ENCODE data around the gene FKBP15. TPM values are rescaled to one million over a fixed set of nuclear protein-coding genes. Genes with fewer than 3 reads are reported as not detected.
"Not testable (repeated sequence)": the region's sequence is repeated elsewhere in the genome, so short reads cannot be mapped to it uniquely, and the experiment has no call there.

The FKBP15 gene
- total and polyA plus RNA-seq, 3 experiments from 2014 or later = 17.7 to 30.7 (median 29.8) TPM

- Histone ChIP-seq H3K36me3 (ENCODE audit: insufficient read depth, low read length) (no peaks in the 10 kb centered on the region), H3K4me3 (ENCODE audit: low read length) (no peak overlapping the region), H3K27ac (ENCODE audit: low read depth, low read length) (no peak overlapping the region), H3K27me3 (ENCODE audit: insufficient read depth, low read length, poor library complexity, severe bottlenecking) (no peaks in the 10 kb centered on the region), H3K9me3 (ENCODE audit: low read length) (no peaks in the 10 kb centered on the region), H3K4me1 (ENCODE audit: insufficient read depth, low read length) (no peaks in the 10 kb centered on the region)
- peaks cover 0 to 13% (median 6%) of the 10 kb centered on the region in 5 donors for H3K9me3 Mint-ChIP-seq
- ChIA-PET CTCF (no interaction called here), POLR2A (no interaction called here)
- peak overlapping the region in 1 of 8 donors; percentile 50 for H3K27ac Mint-ChIP-seq
- DNase-seq = no peak
- no peaks in the 10 kb centered on the region for H3K4me1 Mint-ChIP-seq
- peaks cover 0 to 5% (median 0%) of the 10 kb centered on the region in 3 donors for H3K36me3 Mint-ChIP-seq
- peaks cover 11 to 27% of the 10 kb centered on the region in 2 donors for H3K27me3 Mint-ChIP-seq
- no peak overlapping the region for H3K4me3 Mint-ChIP-seq
Observed at GRCh38 chr9:113139225-113139829, 81.8 kb downstream of the FKBP15 start.

- DNase-seq = no peak
- Mint-ChIP-seq H3K9me3 (peaks cover 0 to 13% (median 6%) of the 10 kb centered on the region in 5 donors), H3K27ac (no peak overlapping the region), H3K4me3 (no peak overlapping the region), H3K4me1 (no peaks in the 10 kb centered on the region), H3K27me3 (peaks cover 10 to 24% of the 10 kb centered on the region in 2 donors), H3K36me3 (peaks cover 0 to 5% (median 0%) of the 10 kb centered on the region in 3 donors)
- Histone ChIP-seq H3K4me3 (ENCODE audit: low read length) (no peak overlapping the region), H3K27ac (ENCODE audit: low read depth, low read length) (no peak overlapping the region), H3K4me1 (ENCODE audit: insufficient read depth, low read length) (no peaks in the 10 kb centered on the region), H3K27me3 (ENCODE audit: insufficient read depth, low read length, poor library complexity, severe bottlenecking) (no peaks in the 10 kb centered on the region), H3K9me3 (ENCODE audit: low read length) (no peaks in the 10 kb centered on the region), H3K36me3 (ENCODE audit: insufficient read depth, low read length) (no peaks in the 10 kb centered on the region)
- ChIA-PET POLR2A (no interaction called here), CTCF (no interaction called here)
Observed at GRCh38 chr9:113138760-113139159, 82.3 kb downstream of the FKBP15 start.

GRCh38 chr9:113137196-113138168 is 83.6 kb downstream of the FKBP15 start:
- Mint-ChIP-seq H3K27me3 (peaks cover 3 to 15% of the 10 kb centered on the region in 2 donors), H3K27ac (no peak overlapping the region)
- POLR2A ChIA-PET = no interaction called here

GRCh38 chr9:113131689-113132151 is 89.4 kb downstream of the FKBP15 start:
- ChIA-PET POLR2A (no interaction called here), CTCF (no interaction called here)
- no peak overlapping the region for H3K27ac Mint-ChIP-seq
- no peaks in the 10 kb centered on the region for H3K27me3 ChIP-seq (ENCODE audit: insufficient read depth, low read length, poor library complexity, severe bottlenecking)
- no peaks in the 10 kb centered on the region for H3K4me1 Mint-ChIP-seq
- peaks cover 13 to 54% of the 10 kb centered on the region in 2 donors for H3K27me3 Mint-ChIP-seq
- no peaks in the 10 kb centered on the region for H3K4me1 ChIP-seq (ENCODE audit: insufficient read depth, low read length)
- no peaks in the 10 kb centered on the region for H3K9me3 ChIP-seq (ENCODE audit: low read length)
- H3K4me3 Mint-ChIP-seq = no peak overlapping the region
- H3K36me3 Mint-ChIP-seq = no peaks in the 10 kb centered on the region
- H3K9me3 Mint-ChIP-seq = no peaks in the 10 kb centered on the region
- H3K36me3 ChIP-seq (ENCODE audit: insufficient read depth, low read length) = no peaks in the 10 kb centered on the region
- H3K4me3 ChIP-seq (ENCODE audit: low read length) = no peak overlapping the region
- no peak overlapping the region for H3K27ac ChIP-seq (ENCODE audit: low read depth, low read length)
- no peak for DNase-seq

More at GRCh38 chr9:113137196-113138168, 83.6 kb downstream of the FKBP15 start:
- H3K4me1 Mint-ChIP-seq = no peaks in the 10 kb centered on the region
- no peak for DNase-seq
- Histone ChIP-seq H3K4me3 (ENCODE audit: low read length) (no peak overlapping the region), H3K36me3 (ENCODE audit: insufficient read depth, low read length) (no peaks in the 10 kb centered on the region), H3K9me3 (ENCODE audit: low read length) (no peaks in the 10 kb centered on the region), H3K27ac (ENCODE audit: low read depth, low read length) (no peak overlapping the region), H3K4me1 (ENCODE audit: insufficient read depth, low read length) (no peaks in the 10 kb centered on the region), H3K27me3 (ENCODE audit: insufficient read depth, low read length, poor library complexity, severe bottlenecking) (no peaks in the 10 kb centered on the region)
- CTCF ChIA-PET = no interaction called here
- H3K9me3 Mint-ChIP-seq = peaks cover 0 to 10% (median 6%) of the 10 kb centered on the region in 5 donors
- H3K4me3 Mint-ChIP-seq = no peak overlapping the region
- peaks cover 0 to 5% (median 0%) of the 10 kb centered on the region in 3 donors for H3K36me3 Mint-ChIP-seq

GRCh38 chr9:113129884-113130283 is 91.2 kb downstream of the FKBP15 start:
- peaks cover 11 to 58% of the 10 kb centered on the region in 2 donors for H3K27me3 Mint-ChIP-seq
- Histone ChIP-seq H3K4me3 (ENCODE audit: low read length) (no peak overlapping the region), H3K36me3 (ENCODE audit: insufficient read depth, low read length) (no peaks in the 10 kb centered on the region), H3K4me1 (ENCODE audit: insufficient read depth, low read length) (no peaks in the 10 kb centered on the region), H3K9me3 (ENCODE audit: low read length) (no peaks in the 10 kb centered on the region), H3K27ac (ENCODE audit: low read depth, low read length) (no peak overlapping the region), H3K27me3 (ENCODE audit: insufficient read depth, low read length, poor library complexity, severe bottlenecking) (no peaks in the 10 kb centered on the region)
- no peaks in the 10 kb centered on the region for H3K4me1 Mint-ChIP-seq
- CTCF ChIA-PET = no interaction called here
- peaks cover 0 to 2% (median 0%) of the 10 kb centered on the region in 3 donors for H3K36me3 Mint-ChIP-seq
- peak overlapping the region in 1 of 8 donors; percentile 35 for H3K27ac Mint-ChIP-seq
- no peak overlapping the region for H3K4me3 Mint-ChIP-seq
- POLR2A ChIA-PET = no interaction called here
- H3K9me3 Mint-ChIP-seq = no peaks in the 10 kb centered on the region
- no peak for DNase-seq

GRCh38 chr9:113129466-113129865 is 91.6 kb downstream of the FKBP15 start:
- CTCF ChIA-PET = no interaction called here
- Histone ChIP-seq H3K9me3 (ENCODE audit: low read length) (no peaks in the 10 kb centered on the region), H3K27me3 (ENCODE audit: insufficient read depth, low read length, poor library complexity, severe bottlenecking) (no peaks in the 10 kb centered on the region), H3K27ac (ENCODE audit: low read depth, low read length) (no peak overlapping the region), H3K36me3 (ENCODE audit: insufficient read depth, low read length) (no peaks in the 10 kb centered on the region), H3K4me1 (ENCODE audit: insufficient read depth, low read length) (no peaks in the 10 kb centered on the region), H3K4me3 (ENCODE audit: low read length) (no peak overlapping the region)
- no peak overlapping the region for H3K4me3 Mint-ChIP-seq
- H3K36me3 Mint-ChIP-seq = peaks cover 0 to 2% (median 0%) of the 10 kb centered on the region in 3 donors
- no peak for DNase-seq
- H3K4me1 Mint-ChIP-seq = no peaks in the 10 kb centered on the region
- H3K27me3 Mint-ChIP-seq = peaks cover 11 to 58% of the 10 kb centered on the region in 2 donors
- no peaks in the 10 kb centered on the region for H3K9me3 Mint-ChIP-seq
- POLR2A ChIA-PET = no interaction called here
- no peak overlapping the region for H3K27ac Mint-ChIP-seq

- H3K27ac ChIP-seq (ENCODE audit: low read depth, low read length) = no peak overlapping the region
- no peaks in the 10 kb centered on the region for H3K9me3 ChIP-seq (ENCODE audit: low read length)
- ChIA-PET POLR2A (no interaction called here), CTCF (no interaction called here)
- H3K4me3 ChIP-seq (ENCODE audit: low read length) = no peak overlapping the region
- H3K9me3 Mint-ChIP-seq = no peaks in the 10 kb centered on the region
- peaks cover 14 to 51% of the 10 kb centered on the region in 2 donors for H3K27me3 Mint-ChIP-seq
- DNase-seq = no peak
- no peak overlapping the region for H3K4me3 Mint-ChIP-seq
- H3K36me3 ChIP-seq (ENCODE audit: insufficient read depth, low read length) = no peaks in the 10 kb centered on the region
- no peaks in the 10 kb centered on the region for H3K27me3 ChIP-seq (ENCODE audit: insufficient read depth, low read length, poor library complexity, severe bottlenecking)
- peaks cover 0 to 2% (median 0%) of the 10 kb centered on the region in 3 donors for H3K36me3 Mint-ChIP-seq
- no peaks in the 10 kb centered on the region for H3K4me1 Mint-ChIP-seq
- H3K4me1 ChIP-seq (ENCODE audit: insufficient read depth, low read length) = no peaks in the 10 kb centered on the region
- no peak overlapping the region for H3K27ac Mint-ChIP-seq
Observed at GRCh38 chr9:113125386-113126035, 95.6 kb downstream of the FKBP15 start.

- H3K4me3 ChIP-seq (ENCODE audit: low read length); CTCF ChIA-PET; H3K9me3 Mint-ChIP-seq; H3K4me1 Mint-ChIP-seq; H3K4me1 ChIP-seq (ENCODE audit: insufficient read depth, low read length); H3K4me3 Mint-ChIP-seq; H3K27me3 Mint-ChIP-seq; H3K9me3 ChIP-seq (ENCODE audit: low read length); H3K27ac ChIP-seq (ENCODE audit: low read depth, low read length); DNase-seq; POLR2A ChIA-PET; H3K27ac Mint-ChIP-seq; H3K27me3 ChIP-seq (ENCODE audit: insufficient read depth, low read length, poor library complexity, severe bottlenecking); H3K36me3 Mint-ChIP-seq; H3K36me3 ChIP-seq (ENCODE audit: insufficient read depth, low read length): not testable (repeated sequence)
Observed at GRCh38 chr9:113118829-113119228, 102.2 kb downstream of the FKBP15 start.

All from CD8-positive, alpha-beta memory T cell (primary cell).